ENCODE data around the gene TSPEAR.

Gene TSPEAR

DNA sequence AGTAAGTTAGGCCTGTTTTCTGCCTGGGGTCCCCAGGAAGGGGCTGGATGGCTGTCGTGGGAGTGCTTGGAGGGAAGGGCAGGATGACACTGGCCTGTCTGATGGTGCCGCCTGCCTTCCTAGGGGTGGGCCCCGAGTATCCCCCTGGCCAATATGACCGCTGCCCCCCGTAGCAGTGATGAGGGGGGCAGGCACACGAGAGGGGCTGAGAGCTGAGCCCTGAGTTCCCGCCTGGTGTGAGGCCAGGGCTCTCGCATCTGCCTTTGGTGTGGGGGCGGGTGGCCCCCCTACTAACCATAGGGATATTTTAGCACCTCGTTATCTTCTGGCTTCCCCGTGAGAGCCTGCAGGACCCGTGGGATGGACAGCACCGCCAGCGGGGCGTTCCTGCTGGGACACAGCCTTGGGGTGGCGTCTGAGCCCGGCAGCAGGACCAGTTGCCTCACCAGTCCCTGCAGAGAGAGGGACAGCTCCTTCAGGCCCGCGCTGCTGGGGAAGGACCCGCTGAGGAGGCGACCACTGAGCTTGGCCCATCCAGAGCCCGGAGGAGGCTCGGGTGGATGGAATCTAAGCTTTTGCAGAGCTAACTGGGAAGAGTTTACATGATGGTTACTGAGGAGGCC lies 181.8 kb downstream of the TSPEAR start:
- DNase-seq (ENCODE audit: low read depth in 2 of 2): no peak

DNA sequence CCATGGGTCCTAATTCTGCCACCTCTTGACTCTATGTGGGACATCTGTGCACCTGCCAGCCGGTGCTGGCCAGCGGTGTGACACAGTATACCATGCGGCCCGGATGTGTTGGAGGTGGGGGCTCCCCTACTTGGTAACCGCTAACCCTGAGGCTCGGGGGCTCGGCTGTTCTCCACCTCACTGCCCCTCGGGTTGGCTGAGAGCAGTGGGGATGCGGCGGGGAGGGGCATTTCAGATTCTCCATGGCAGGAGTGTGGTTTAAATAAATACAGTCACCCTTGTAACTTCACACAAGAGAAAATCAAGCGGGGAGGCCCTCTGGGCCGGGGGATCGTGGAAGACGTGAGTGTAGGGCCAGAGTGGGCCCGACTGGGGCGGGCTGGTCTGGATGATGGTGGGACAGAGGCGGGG lies 182.4 kb downstream of the TSPEAR start:
- no peak for DNase-seq (ENCODE audit: low read depth in 2 of 2)

DNA sequence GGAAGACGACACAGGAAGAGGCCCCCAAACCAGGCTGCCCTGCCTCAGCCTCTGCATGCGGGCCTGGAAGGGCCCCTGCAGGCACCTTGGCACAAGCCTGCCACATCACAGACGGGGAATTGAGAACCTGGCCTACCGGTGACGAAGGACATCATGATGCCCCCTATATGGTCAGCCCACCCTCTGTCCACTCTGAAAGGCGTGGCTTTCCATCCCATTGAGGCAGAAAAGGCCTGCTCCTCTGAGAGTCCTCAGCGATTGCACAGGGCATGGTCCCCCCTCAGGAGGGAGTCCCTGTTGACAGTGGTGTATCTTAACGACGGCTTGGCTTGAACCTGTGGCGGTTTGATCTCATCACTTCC lies 182.8 kb downstream of the TSPEAR start:
- DNase-seq (ENCODE audit: low read depth in 2 of 2): no peak

DNA sequence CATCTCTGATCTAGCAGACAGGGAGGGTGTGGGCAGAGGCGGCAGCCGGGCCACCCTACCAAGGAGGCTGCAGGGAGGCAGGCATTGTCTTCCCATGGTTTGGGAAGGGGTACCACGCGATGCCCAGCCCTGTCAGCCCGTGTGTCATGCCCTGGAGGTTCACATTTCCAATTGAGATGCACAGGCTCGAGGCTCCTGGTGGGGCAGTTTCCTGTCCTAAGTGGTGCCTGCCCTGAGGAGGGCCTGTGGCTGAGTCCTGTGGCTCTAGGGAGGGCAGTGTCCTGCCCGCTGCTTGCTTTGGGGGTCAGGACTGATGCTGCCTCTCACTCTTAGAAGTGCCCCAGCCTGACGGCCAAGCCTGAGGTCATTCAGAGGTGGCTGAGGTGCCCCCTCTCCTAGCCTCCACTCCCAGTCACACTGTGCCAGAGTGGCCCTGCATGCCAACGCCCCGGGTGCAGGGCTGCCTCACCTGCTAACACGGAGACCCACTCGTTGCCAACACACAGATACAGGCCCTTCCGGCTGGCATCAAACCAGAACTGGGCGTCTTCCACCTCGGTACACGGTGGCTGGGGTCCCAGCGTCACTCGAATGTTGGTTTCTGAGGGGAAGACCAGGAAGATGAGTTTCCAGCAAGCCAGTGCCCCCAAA lies 183.3 kb downstream of the TSPEAR start:
- DNase-seq (ENCODE audit: low read depth in 2 of 2): no peak

DNA sequence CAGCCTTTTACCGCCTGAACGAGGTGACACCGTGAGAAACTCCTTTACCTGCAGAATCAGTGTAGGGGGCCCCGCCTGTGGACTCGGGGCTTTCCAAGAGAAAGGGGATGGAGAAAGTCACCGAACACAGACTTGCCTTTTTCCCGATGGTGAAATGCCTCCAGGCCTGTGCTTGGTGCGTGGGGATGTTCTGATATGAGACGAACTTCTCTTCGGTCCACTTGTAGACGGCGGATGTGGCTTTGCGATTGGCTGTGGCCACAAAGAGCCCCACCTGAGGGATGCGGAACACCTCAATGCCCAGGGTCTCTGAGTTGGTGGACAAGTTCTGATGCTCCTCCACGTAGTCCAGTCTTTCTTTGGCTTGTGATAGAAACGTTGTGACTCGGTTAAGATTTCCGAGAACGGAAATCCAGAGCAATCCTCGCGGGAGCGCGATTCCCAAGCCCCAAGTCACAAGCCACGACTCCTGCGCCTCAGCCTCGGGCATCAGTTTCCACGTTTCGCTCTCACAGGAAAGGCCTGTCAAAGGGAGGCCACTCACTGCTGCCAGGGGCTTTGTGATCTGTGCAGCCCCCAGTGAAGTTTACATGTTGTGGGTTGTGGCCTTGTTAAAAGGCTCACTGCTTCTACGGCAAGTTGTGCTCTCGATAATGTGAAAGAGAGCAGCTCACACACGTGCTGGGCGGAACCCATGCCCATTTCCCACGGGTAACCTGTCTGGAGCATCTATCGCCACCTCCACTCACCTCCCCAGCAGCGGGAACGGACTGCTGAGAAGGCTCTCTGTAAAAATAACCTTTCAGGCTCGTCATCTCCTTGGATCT lies 184.0 kb downstream of the TSPEAR start:
- no peak for DNase-seq (ENCODE audit: low read depth in 2 of 2)

DNA sequence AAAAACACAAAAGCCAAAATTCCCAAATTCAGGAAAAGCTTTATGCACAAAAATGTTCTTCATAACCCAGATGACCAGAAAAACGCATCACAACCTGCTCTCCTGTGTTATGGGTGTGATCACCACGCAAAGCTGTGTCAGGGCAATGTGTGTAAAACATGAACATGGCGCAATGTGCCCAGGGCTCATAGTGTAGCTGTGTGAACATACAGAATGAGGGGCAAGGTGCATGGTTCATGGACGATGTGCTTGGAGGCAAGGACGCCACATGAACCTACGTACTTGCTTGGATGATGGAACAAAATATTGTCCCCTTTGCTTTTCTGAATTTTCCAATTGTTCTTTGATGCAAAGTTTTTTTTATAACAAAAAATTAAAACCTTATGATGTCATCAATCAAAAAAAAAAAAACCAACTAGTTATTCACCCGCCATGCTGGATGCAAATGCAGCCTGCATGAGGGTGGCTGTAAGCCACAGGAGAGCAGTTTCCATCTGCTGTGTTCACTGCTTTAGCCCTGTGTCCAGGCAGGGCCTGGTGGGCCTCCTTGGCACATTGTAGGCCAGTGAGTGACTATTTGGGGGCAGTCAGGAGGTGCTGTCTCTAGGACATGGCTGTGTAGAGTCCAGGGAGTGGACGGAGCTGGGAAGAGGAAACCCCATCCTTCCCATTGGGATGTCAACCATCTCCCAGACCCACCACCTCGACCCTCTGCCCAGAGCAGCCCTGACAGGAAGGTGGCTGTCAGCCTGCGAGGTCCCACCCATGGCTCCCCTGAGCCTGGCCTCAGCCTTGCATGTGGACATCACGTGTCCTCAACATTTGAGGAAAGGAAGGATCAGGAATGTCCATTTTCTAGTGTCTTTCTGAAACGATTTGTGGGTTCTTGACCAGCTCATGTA lies 185.0 kb downstream of the TSPEAR start:
- no peak for DNase-seq (ENCODE audit: low read depth in 2 of 2)

DNA sequence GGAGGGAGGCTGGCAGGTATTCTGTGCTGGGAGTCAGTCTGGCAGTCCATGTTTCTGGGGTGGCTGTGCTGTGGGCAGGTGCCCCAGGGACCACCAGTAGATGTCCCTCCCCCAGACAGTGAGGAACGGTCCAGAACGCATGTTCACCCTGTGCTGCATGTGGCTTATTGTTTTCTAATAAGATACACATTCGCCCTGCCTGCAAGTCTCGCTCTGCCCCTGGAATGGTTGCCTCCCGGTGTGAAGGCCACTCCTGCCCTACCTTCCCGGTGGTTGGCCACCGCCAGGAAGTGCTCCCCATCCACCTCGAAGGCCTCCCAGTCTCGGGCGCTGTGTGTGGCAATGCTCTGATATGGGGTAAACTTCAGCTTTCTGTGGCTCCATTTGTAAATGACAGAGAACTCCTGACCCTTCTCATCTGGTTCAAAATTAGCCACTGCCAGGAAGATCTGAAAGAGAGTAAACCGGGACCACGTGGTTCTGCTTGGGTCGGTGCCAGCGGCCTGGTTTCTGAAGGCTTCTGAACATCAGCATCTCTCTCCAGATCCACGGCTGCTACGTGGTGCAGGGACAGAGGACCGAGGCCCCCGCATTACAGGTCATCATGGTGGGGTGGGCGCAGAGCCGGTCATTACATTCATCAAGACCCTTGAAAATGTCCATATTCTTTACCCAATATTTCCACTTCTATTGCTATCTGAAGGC lies 185.8 kb downstream of the TSPEAR start:
- no peak for DNase-seq (ENCODE audit: low read depth in 2 of 2)

DNA sequence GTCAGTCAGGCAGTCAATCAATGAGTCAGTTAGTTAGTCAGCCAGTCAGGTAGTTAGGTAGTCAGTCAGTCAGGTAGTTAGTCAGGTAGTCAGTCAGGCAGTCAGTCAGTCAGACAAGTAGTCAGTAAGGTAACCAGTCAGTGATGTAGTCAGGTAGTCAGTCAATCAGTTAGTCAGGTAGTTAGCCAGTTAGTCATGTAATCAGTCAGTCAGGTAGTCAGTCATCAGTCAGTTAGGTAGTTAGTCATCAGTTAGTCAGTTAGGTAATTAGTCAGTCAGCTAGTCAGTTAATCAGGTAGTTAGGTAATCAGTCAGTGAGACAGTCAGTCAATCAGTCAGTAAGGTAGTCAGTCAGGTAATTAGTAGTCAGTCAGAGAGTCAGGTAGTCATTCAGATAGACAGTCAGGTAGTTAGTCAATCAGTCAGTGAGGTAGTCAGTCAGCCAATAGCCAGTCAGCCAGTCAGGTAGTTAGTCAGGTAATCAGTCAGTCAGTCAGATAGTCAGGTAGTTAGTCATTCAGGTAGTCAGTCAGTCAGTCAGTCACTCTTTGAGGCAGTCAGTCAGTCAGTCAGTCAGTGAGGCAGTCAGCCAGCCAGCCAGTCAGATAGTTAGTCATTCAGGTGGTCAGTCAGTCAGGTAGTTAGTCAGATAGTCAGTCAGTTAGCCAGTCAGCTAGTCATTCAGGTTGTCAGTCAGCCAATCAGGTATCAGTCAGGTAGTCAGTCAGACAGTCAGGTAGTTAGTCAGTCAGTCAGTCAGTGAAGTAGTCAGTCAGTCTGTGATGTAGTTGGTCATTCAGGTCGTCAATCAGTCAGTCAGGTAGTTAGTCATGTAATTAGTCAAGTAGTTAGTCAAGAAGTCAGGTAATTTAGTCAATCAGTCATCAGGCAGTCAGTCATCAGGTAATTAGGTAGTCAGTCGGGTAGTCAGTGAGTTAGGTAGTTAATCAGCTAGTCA lies 186.7 kb downstream of the TSPEAR start:
- no peak for DNase-seq (ENCODE audit: low read depth in 2 of 2)

DNA sequence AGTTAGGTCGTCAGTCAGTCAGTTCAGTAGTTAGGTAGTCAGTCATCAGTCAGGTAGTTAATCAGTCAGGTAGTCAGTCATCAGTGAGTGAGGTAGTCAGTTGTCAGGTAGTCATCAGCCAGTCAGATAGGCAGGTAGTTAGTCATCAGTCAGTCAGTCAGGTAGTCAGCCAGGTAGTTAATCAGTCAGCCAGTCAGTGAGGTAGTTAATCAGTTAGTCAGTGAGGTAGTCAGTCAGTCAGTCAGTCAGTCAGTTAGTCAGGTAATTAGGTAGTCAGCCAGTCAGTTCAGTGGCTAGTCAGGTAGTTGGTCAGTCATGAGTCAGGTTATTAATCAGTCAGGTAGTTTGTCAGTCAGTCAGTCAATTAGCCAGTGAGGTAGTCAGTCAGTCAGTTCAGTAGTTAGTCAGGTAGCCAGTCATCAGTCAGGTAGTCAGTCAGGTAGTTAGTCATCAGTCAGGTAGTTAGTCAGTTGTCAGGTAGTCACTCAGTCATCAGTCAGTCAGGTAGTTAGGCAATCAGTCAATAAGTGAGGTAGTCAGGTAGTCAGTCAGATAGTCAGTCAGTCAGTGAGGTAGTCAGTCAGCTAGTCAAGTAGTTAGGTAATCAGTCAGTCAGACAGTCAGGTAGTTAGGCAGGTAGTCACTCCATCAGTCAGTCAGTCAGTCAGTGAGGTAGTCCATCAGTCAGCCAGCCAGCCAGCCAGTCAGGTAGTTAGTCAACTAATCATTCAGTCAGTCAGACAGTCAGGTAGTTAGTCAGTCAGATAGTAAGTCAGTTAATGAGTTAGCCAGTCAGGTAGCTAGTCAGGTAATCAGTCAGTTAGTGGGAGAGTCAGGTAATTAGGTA lies 187.6 kb downstream of the TSPEAR start:
- no peak for DNase-seq (ENCODE audit: low read depth in 2 of 2)

DNA sequence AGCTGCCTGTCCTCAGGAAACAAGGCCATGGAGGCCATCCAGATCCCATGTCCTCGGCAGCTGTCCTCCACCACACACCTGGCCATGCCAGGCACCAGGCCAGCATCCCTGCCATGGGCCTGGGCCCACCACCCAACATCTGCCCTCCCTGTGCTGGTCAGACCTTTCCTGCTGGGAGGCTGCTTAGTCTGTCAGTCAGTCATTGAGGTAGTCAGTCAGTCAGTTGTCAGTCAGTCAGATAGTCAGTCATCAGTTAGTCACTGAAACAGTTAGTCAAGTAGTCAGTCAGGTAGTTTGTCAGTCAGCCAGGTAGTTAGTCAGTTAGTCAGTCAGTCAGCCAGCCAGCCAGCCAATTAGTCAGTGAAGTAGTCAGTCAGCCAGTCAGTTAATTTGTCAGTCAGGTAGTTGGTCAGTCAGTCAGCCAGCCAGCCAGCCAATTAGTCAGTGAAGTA lies 188.6 kb downstream of the TSPEAR start:
- DNase-seq (ENCODE audit: low read depth in 2 of 2): no peak

DNA sequence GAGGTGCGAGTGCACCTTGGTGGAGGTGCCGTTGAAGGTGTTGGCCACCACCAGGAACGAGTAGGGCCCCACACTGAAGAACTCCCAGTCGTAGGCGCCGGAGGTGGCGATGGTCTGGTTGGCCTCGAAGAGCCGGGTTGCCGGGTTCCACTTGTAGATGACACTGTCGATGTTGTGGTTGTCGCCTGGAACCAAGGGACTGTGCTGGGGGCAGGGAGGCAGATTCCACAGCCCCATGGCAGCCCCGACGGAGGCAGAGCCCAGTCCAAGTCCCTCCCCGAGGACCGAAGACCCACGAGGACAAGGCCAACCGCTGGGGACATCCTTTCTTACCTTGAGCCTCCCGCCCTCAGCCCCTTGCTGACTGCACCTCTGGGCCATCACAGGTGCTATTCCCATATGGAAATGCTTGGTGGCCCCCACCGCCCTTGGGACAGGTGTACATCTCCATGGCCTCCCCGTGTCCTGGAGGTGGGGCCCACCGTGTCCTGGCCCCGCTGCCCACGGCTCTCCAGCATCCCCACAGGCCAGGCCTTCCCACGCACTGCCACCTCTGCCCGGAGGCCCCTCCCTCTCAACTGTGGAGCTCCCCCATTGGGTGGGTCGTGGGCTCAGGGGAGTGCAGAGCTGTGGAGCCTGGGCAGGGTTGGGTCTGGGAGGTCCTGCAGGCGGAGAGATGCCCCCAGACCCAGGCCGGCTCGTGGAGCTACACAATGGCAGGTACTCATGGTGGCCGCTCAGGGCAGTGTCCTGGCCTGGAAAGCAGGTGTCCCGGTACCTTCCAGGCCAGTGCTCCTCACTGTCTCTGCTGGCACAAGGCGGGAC lies 189.2 kb downstream of the TSPEAR start:
- no peak for DNase-seq (ENCODE audit: low read depth in 2 of 2)

DNA sequence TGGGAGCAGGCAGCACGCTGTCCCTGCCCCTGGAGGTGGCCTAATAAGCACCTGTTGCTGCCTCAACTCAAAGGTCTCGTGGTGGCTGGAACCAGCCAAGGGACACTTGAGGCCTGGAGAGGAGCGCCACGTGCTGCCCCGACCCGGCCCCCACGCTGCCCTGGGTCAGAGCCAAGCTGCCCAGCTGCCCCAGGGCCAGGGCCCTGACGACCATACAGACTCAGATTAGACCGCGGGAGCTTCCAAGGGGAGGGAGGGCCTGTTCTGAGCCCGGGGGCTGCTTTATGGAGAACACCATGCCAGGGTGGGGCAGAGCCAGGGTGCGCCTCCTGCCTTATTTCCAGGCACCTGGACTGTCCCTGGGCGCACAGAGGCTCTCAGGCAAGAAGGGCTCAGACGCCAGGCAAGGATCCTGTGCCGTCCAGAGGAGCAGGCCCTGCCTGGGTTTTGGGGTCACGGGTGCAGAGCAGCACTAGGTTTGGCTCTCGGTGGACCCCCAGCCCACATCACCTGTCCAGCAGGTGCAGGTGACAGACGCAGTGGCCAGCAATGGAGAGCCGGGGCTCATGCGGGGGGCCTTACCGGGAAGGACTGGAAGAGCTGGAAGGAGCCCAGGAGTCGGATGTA lies 190.0 kb downstream of the TSPEAR start:
- no peak for DNase-seq (ENCODE audit: low read depth in 2 of 2)

DNA sequence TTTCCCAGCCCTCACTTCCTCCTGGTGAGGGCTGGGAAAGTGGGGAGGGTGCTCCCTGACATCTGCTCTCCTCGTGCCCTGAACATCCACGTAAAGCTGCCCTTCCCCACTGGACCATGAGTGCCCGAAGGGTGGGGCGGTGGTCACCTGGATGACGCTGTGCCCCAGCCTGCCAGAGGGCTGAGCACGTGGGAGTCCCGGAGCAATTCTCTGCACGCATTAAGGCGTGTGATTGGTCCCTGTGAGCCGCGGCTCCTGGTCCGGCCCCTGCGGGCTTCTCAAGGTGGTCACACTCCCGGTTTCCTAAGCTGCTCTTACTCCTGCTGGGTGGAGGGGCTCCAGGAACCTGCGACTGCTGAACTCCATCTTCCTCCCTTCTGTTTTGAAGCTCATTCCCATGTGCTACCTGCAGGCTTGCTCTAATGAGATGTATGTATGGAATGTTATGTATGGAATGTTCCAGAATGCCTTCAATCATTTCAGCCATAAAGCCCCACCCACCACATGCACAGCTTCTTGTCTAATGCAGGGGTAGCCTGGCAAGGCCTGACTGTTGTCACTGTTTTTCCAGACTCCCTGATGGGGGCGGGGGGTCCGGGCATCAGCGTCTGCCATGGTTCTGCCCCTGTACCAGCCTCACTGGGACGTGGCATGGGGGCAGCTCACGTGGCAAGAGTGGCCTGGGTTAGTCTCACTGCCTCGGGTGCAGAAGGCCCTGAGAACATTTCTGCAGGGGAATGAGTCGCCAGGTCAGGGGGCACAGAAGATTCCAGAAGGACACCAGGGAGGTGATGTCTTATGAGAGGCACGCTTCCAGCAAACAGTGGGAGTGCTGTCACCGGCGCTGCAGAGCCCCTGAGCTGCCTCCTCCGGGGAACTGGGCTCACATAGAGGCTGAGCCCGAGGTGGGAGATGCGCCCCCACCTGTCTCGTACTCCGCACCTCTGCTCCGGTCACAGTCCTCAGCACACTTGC lies 190.8 kb downstream of the TSPEAR start:
- DNase-seq (ENCODE audit: low read depth in 2 of 2): no peak

DNA sequence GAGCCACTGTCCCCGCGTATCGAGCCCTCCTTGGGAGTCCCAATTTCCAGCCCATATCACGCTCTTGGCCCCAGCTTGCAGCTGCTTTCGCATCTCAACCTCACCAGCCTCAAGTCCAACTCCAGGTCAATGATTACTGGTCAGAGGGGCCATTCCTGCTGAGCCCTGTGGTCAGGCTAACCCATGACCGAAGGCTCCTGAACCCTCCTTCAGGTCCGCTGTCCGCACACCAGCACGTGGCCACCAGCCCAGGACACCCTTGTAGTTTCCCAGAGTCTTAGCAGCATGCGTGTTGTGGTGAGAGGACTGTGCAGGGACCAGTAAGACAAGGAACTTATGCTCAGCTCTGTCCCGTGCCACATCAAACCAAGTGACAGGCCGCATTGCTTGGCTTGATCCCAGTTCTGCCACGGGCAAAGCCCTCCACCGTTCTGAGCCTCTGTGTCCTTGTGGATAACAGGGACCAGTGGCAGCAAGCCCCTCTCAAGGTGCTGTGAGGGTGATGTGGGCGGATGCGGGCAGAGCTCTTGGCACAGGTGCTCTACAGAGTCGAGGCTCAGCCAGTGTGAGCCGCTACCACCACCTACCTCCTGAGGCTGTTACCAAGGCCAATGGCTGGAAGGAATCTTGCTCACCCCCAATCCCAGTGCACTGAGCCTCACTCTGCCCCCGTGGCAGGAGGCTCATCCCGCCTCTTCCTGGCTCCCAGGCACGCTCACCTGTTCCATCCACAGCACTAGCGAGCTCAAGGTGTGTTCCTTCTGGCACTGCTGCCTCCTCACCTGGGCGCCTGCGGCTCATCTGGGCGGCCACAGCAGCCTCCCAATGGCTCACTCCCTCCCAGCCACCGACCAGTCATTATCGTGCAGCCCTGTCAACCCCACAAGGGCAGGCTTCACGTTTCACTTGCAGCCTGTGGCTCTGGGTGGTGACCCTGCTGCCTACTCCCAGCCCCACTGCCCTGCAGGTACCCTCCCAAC lies 191.7 kb downstream of the TSPEAR start:
- no peak for DNase-seq (ENCODE audit: low read depth in 2 of 2)

DNA sequence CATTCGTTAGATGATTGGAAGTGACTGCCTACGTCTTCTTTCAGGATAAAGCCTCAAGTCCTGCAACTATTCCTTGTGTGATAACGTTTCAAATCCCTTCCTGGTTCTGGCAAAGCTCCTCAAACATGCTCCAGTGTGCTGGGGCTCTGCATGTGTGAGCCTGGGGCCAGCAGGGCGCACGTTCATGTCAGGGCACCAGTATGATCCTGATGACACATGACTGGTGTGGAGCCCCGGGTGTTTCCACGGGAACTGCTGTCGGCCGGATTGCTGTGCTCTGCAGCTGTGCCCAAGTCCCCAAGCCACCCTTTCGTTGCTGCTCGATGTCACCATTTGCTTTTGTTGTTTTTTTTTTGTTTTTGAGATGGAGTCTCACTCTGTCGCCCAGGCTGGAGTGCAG lies 192.7 kb downstream of the TSPEAR start:
- DNase-seq (ENCODE audit: low read depth in 2 of 2): no peak

Data from stimulated activated CD8-positive, alpha-beta memory T cell treated with anti-CD3 and anti-CD28 coated beads, Interleukin-2, amount 100 ng/mL, for 1 hour (primary cell).